GM18867 (cell line): Measurements from ENCODE around the gene BICDL2.

Experiments
- ATAC-seq: cut with Tn5 transposase; IDR thresholded peaks from one replicate; pipeline ENCODE4 v1.9.1; 2021; ENCODE audit warnings: mild to moderate bottlenecking, moderate library complexity; ENCODE audit not compliant: unreplicated experiment

BICDL2 gene

GRCh38 chr16:3013491-3013951, 23.2 kb downstream of the BICDL2 start:
- no peak for ATAC-seq

- no peak for ATAC-seq
Observed at GRCh38 chr16:3012828-3013420, 23.8 kb downstream of the BICDL2 start, which contains the start of gene CLDN9. Gene CLDN9 (plus strand): TSS chr16:3012923. CDS start chr16:3013363, 440 bp downstream.

DNA sequence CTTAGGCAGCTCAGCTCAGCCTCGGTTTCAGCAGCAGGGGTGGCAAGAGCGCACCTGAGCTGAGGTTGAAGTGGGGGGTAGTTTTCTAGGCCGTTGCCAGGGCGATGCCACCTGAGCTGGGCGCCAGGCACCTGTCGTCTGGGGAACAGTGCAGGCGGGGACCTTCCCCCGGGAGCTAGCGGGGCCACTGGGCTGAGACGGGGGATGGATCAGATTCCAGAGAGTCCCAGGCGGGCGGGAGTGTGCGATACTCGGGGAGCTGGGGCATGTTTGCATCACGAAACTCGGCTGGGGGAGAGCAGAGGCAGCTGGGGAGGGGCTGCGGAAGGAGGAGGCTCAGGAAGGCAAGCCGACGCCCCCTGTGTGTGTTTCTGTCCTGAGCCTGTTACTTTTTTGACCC, 24.5 kb downstream of the BICDL2 start:
- no peak for ATAC-seq

GRCh38 chr16:3010510-3010909, 26.2 kb downstream of the BICDL2 start:
- no peak for ATAC-seq

DNA sequence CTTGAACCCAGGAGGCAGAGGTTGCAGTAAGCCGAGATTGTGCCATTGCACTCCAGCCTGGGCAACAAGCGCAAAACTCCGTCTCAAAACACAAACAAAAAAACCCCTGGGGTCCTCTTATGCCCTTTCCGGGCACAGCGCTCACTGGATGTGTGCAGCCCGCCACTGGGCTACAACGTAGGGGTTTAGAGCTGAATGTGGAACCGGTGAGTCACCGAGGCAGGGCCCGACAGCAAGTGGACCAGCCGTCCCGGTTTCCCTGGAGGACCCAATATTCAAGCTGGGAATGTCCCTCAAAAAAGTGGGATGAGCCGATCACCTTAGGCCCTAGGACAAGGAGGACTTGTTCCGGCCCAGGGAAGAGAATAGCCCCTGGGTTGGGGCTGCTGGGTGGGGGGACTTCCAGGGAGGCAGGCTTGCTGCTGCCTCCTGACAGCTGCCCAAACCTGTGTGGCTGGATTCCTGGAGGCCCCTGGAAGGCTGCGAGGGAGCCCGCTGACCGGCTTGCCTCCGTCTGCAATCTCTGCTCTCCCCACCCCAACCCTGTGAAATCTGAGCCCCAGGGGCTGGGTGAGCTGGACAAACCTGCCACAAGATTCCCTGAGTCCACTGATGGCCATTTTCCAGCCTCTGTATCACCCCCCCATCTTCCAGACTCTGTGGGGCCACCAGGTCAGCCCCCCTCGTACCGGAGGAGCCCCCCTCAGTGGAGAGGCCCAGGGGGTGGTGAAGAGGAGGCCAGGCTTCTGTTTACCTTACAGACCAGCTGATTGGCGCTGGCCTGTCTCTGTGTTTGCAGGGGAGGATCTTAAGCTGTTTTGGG, 27.0 kb downstream of the BICDL2 start:
- ATAC-seq, result no peak

DNA sequence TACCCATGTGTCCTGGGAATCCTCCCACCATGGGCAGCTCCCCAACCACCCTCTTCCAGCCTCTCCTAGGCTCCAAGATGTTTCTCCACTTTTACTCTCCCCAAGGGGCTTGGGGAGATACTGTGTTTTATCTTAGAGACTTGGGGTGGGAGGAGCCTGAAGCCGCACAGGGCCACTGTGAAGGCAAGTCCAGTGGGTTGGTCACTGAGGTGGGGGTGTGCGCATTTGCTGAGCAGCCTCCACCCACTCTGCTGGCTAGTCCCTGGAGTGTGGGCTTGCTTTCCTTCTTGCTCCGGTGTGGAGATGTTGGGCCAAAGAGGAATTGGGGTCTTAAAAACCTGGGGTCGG, 28.1 kb downstream of the BICDL2 start:
- no peak for ATAC-seq

DNA sequence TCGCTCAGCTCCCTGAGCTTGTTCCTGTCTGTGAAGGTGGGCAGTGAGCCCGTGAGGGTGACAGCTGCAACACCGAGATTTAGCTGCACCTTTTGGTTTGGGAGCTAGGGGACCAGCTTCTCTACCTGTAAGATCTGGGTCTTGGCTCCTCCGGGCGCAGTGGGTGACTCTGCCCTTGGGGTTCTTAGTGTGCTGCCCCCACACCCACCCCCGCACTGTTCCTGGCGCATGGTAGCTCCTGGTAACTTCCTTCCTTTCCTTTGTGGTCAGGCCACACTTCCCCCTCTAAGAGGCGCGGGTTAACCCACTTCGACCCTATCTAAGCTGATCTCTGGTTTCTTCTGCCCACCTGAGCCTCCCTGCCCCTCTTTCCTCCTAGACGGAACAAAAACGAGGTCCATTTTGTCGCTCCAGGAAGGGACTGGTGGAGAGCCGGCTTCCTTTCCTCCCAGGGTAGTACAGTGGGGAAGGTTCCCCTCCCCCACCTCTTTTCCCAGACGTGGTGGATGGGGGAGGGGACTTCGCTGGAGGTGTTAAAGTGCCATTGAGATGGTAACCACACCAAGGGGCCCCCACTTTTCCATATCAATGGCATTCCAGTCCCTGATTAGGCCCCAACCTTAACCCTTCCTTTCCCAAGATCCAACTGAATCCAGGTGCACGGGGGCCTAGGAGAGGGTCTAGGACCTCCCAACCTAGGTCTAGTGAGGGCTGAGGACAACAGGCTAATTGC, 28.6 kb downstream of the BICDL2 start:
- ATAC-seq, result no peak

DNA sequence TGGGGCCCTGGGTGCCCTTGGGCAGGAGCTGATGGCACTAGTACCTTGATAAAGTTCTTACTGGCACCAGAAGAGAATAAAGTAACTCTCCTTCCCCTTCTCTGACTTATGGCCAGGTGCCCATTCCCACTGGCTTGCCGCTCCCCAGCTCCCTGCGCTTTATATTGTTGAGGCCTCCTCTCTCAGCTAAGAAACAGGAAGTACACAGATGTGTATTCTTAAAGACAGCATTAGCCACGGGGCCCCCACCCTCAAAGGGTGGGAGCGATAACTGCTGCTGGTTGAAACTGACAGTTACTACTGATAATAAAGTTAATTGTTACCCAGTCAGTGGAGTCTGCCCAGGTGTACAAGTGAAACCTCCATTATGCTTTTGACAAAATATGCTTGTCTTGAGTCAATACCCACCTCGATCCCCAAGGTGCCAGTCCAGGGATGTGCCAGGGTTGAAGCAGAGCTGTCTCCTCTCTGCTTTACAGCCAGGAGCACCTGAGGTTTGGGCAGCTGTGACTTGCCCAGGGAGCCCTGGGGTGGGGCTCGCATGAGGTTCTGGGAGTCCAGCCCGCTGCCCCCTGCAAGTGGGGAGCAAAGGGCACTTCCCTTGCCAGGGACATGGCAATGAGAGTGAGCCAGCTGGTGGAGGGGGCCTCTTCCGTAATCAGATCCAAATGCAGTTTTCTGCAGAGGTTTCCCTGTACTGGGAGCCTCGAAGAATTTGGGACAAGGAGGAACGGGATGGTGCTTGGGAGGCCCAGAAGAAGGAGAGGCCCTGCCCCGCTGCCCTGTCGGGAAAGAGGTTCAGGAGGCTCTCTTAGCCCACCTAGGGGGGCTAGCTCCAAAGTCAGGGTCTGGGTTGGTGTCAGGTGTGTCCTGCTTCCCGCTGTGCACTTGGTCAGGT, 29.4 kb downstream of the BICDL2 start:
- no peak for ATAC-seq

DNA sequence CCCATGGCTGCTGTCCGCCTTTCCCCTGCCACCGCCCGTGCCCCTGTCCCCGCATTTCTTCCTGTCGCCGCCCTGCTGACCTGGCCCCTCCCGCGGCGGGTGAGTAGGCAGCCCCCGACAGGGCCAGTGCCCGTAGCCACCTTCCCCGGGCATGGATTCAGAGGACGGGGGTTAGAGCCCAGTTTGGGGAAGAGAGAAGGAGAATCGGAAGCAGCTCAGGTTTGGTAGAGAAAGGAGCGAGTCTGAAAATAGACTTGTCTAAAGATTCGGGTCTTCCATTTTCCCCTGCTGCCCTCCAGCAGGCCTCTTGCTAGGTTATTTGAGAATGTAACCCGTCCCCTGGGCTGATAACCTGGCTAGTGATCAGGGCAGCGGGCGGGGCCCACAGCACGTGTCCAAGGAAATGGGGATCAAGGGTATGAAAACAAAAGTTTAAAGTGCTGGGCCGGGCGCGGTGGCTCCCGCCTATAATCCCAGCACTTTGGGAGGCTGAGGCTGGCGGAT, 31.9 kb downstream of the BICDL2 start:
- no peak for ATAC-seq

- peak; percentile 11 for ATAC-seq
Observed at GRCh38 chr16:3004319-3004718, 32.4 kb downstream of the BICDL2 start.

DNA sequence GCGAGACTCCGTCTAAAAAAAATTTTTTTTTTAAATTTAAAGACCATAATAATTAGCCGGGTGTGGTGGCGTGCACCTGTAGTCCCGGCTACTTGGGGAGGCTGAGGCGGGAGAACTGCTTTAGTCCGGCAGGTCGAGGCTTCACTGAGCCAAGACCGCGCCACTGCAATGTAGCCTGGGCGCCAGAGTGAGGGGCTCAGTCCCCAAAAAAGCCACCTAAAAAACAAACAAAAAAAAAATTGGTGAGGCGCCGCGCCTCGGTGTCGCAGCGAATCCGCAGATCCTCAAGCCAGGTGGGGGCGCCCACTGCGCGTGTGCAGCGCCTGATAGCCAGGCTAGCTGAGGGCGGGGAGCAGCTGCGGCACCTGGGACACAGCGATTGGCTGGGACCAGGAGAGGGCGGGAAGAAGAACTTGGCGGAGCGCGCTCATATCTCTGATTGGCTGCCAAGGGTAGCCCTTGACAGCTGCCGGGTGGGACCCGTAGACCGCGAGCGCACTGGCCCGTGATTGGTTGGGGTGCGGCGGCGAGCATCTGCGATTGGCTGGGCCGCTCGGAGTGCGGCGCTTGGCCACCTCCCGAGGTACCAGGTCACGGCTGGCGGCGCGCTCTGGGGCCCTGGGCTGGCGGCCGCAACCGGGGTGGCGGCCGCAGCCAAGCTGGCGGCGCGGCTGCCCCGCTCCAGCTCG, 33.0 kb downstream of the BICDL2 start:
- peak; percentile 94 for ATAC-seq

GRCh38 chr16:3001316-3001715, 35.4 kb downstream of the BICDL2 start:
- ATAC-seq, result no peak

DNA sequence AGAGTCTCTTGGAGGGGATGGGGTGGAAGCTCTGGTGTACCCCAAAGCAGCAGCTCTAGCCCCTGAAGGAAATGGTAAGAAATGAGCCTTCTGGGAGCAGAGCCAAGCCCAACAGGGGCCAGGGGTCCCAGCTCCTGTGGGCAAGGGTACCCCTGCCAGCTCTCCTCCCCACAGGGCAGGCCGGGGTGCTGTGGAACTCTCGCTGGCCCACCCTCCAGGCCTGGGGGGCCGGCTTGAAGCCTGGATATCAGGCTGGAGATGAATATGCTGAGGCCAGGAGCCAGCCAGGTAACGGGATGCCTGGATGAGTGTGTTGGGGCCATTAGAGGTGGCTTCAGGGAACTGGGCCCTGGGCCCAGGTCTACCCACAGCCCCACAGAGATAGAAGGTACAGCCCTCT, 36.2 kb downstream of the BICDL2 start:
- ATAC-seq, result no peak

DNA sequence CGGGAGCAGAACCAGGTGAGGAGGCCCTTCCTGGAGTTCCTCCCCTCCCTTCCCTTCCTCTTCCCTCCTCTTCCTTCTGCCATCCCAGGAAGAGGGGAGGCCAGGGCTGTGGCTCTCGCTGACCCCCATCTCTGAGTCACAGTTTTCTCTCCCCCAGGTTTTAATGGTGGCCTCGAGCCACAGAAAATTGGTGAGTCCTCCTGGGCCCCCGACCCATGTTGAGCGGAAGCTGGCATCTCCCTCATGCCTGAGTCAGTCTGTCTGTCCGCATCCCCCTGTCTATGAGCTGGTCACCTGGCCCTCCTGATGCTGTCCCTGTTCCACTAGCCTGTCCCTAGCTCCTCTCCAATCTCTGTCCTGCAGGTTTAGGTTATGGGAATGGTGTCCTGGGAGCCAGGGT, 36.8 kb downstream of the BICDL2 start:
- ATAC-seq, result no peak

- ATAC-seq, result no peak
Observed at GRCh38 chr16:2996298-2996697, 40.4 kb downstream of the BICDL2 start.

GRCh38 chr16:2992383-2993081, 44.2 kb downstream of the BICDL2 start:
- ATAC-seq, result no peak

DNA sequence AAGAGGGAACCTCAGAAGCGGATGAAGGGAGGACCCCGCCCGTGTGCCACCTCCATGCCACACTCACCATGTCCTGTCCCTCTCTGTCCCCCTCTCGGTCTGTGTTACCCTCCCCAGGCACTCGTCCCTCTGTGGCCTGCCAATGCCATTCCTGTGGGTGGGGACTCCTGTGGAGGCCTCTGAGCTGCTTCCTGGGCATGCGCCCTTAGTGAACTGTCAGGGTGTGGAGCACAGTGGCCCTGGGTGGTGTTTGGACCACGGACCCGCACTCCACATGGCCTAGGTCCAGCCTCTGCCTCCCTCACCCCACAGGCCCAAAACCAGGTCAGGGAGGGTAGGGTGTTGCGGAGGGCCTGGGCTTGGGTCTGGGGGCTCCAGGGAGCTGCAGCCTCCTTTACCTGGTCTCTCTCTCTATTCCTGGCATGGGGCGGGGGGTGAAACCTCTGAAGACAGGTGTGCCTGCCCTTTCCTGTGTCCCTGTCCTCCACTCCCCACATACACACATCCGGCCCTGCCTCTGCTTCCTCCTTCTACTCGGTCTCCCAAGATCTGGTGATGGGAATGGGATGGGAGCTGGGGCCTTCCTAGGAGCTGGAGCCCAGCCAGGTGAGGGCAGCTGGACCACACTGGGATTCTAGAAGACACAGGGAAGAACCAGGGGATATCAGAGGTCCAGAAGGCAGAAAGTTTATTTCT, 45.0 kb downstream of the BICDL2 start:
- no peak for ATAC-seq

DNA sequence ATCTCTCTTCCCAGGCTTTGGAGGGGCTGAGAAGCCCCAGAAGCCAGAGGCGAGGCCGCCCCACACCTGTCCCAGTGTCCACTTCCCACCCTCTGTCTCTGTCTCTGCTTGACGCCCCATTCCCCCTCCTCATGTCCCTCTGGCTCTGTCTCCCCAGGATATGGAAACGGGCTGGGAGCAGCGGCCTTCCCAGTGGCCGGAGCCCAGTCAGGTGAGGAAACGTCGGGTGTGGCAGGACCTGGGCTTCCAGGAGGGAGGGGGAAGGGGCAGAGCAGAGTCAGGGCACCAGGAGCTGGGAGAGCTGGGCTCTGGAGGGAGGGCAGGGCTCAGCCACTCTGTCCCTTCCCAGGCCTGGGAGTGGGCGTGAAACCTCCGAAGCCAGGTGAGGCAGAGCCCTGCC, 45.9 kb downstream of the BICDL2 start:
- ATAC-seq, result no peak

GRCh38 chr16:2988590-2989099, 48.1 kb downstream of the BICDL2 start:
- ATAC-seq, result no peak
